Left ventricle myocardium inferior (tissue), 1 donor: Measurements from ENCODE around the gene SPRTN. TPM values are rescaled to one million over a fixed set of nuclear protein-coding genes. Genes with fewer than 3 reads are reported as not detected.

Source experiments
- DNase-seq: peaks from one replicate; pipeline ENCODE4 v3.0.0-alpha.2; 2020
- H3K27ac ChIP-seq: fragments of 200-600 bp; replicated peaks from 2 replicates; pipeline ENCODE4 v1.8.0; 2021
- H3K27me3 ChIP-seq: fragments of 200-600 bp; 2 replicates; pipeline ENCODE4 v1.8.0; 2021; ENCODE audit warnings: low read depth
- H3K36me3 ChIP-seq: fragments of 200-600 bp; 2 replicates; pipeline ENCODE4 v1.8.0; 2021
- H3K4me1 ChIP-seq: fragments of 200-600 bp; 2 replicates; pipeline ENCODE4 v1.8.0; 2021
- H3K4me3 ChIP-seq: fragments of 200-600 bp; 2 replicates; pipeline ENCODE4 v1.8.0; 2021; ENCODE audit warnings: mild to moderate bottlenecking, moderate library complexity
- H3K9me3 ChIP-seq: fragments of 200-600 bp; replicated peaks from 2 replicates; pipeline ENCODE4 v1.8.0; 2021
- CTCF ChIP-seq: fragments of 200-600 bp; IDR thresholded peaks from 2 replicates; pipeline ENCODE4 v1.8.0; 2021; ENCODE audit warnings: antibody characterized with exemption, mild to moderate bottlenecking, borderline replicate concordance
- intact Hi-C: fragments of 100-400 bp; cut with micrococcal nuclease; formaldehyde crosslinking; loops from one replicate; pipeline ENCODE4 v1.11.0; 2022
- total RNA-seq: library from RNA; stranded (reverse); fragmentation: NEBNext Ultra II Directional; extraction: Animal tissue kit (Norgen Biotek cat#: 25700); gene quantifications from one replicate; pipeline ENCODE4 v1.2.1, GENCODE V29; 2021
- donor health status: DM: no; HTN: yes; CAD: no; lungs with severe emphysema.

Gene SPRTN
- total RNA-seq, 1 donor from 2014 or later, result 7.4 TPM

- intact Hi-C loops, result no loop called here
These were observed 54.5 kb downstream of the SPRTN start for GRCh38 chr1:231392389-231393131.

DNA sequence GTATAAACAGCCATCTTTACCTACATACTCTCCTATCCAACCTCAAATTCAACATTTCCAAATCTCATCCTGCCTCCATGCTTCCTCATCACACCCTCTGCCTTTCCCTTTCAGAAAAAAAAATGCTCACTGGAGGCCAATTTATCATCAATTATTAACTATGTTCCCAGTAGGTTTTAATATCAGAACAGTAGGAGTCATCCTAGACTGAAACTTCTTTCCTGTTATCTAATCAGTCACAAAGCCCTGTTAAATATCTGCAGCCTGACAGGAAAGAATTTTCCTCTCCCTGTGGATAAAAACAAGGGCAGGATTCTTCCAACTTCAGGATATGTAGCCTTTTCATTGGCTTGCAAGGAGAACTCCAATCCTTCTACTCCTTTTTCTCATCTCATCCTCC lies 55.6 kb downstream of the SPRTN start:
- DNase-seq, result no peak
- Histone ChIP-seq H3K4me3 (no peak overlapping the region), H3K36me3 (no peaks in the 10 kb centered on the region), H3K27me3 (no peaks in the 10 kb centered on the region), H3K27ac (peak overlapping the region; percentile 47), H3K9me3 (no peaks in the 10 kb centered on the region), H3K4me1 (peaks cover 85% of the 10 kb centered on the region)
- intact Hi-C loops, result no loop called here
- no peak for TF ChIP-seq CTCF

More at GRCh38 chr1:231392389-231393131, 54.5 kb downstream of the SPRTN start:
- Histone ChIP-seq H3K4me1 (peaks cover 85% of the 10 kb centered on the region), H3K27ac (no peak overlapping the region), H3K36me3 (no peaks in the 10 kb centered on the region), H3K4me3 (no peak overlapping the region), H3K9me3 (no peaks in the 10 kb centered on the region), H3K27me3 (no peaks in the 10 kb centered on the region)
- no peak for DNase-seq
- TF ChIP-seq CTCF, result no peak

DNA sequence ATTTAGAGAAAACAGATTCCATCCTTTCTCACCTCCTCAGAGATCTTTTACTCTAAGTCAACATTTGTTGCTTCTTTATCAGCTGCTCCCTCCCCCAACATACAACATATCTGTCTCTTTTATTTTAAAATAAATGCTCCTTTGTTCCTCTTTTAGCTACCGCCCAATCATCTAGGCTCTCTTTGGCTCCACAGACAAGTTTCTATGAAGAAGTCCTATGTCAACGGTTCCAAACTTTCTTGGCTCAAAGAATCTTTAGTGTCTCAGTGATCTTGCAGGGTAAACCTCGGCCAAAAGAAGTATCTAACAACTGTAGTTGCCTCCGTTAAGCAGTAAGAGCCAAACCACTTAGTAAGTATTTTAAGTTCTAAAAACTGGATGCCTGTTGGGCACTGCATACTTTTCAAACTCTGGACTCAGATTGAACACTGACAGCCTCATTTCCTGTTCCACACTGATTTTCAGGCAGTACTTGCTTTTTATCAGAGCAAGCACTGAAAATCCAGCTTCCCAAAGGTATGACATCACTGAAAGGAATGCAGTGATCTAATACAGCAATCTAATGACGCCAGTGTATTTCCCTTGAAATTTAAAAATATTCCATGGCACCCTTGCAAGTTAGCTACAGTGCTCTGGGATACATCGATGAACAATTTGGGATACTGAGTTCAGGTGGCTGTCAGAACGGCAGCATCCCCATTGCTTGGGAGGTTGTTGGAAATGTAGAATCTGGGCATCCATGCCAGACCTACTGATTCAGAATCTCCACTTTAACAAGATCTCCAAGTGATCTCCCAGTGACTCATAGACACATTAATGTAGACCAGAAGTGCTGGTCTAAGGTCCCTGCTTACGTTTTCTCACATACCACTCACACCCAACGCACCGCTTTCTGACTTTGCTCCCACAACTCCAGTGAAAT lies 57.2 kb downstream of the SPRTN start:
- no peak for DNase-seq
- no peaks in the 10 kb centered on the region for H3K36me3 ChIP-seq
- H3K27me3 ChIP-seq, result no peaks in the 10 kb centered on the region
- H3K4me1 ChIP-seq, result peaks cover 84% of the 10 kb centered on the region
- peak overlapping the region; percentile 75 for H3K27ac ChIP-seq
- H3K4me3 ChIP-seq, result no peak overlapping the region
- TF ChIP-seq CTCF, result no peak
- intact Hi-C loops, result no loop called here
- H3K9me3 ChIP-seq, result no peaks in the 10 kb centered on the region

- Histone ChIP-seq H3K9me3 (no peaks in the 10 kb centered on the region), H3K27me3 (no peaks in the 10 kb centered on the region), H3K27ac (peak overlapping the region; percentile 75), H3K36me3 (no peaks in the 10 kb centered on the region), H3K4me3 (no peak overlapping the region), H3K4me1 (peaks cover 87% of the 10 kb centered on the region)
- intact Hi-C loops, result no loop called here
- DNase-seq, result no peak
- no peak for TF ChIP-seq CTCF
These were observed 57.9 kb downstream of the SPRTN start for GRCh38 chr1:231395998-231396390.

GRCh38 chr1:231396643-231397042 lies 58.5 kb downstream of the SPRTN start:
- no peaks in the 10 kb centered on the region for H3K27me3 ChIP-seq
- peak overlapping the region; percentile 75 for H3K27ac ChIP-seq
- no peak for TF ChIP-seq CTCF
- intact Hi-C loops, result no loop called here
- no peak for DNase-seq
- H3K4me3 ChIP-seq, result no peak overlapping the region
- H3K4me1 ChIP-seq, result peaks cover 93% of the 10 kb centered on the region
- H3K9me3 ChIP-seq, result no peaks in the 10 kb centered on the region
- no peaks in the 10 kb centered on the region for H3K36me3 ChIP-seq
